Measurements from ENCODE around the gene COG1.

Gene COG1

GRCh38 chr17:73156887-73157520, 35.9 kb upstream of the COG1 start:
- peaks cover 28% of the 10 kb centered on the region for H3K4me1 ChIP-seq (ENCODE audit: control insufficient read depth, low read depth, low read length)
- no peaks in the 10 kb centered on the region for H3K27me3 ChIP-seq (ENCODE audit: control insufficient read depth, insufficient read depth, low read length)
- no peak overlapping the region for H3K27ac ChIP-seq (ENCODE audit: low read length)
- no peaks in the 10 kb centered on the region for H3K9me3 ChIP-seq (ENCODE audit: control insufficient read depth, low read depth, low read length)
- no peak overlapping the region for H3K9ac ChIP-seq (ENCODE audit: low read length)
- H3K36me3 ChIP-seq (ENCODE audit: control insufficient read depth, low read depth, low read length): no peaks in the 10 kb centered on the region
- no peak overlapping the region for H3K4me3 ChIP-seq (ENCODE audit: low read length)

- peaks cover 28% of the 10 kb centered on the region for H3K4me1 ChIP-seq (ENCODE audit: control insufficient read depth, low read depth, low read length)
- no peaks in the 10 kb centered on the region for H3K36me3 ChIP-seq (ENCODE audit: control insufficient read depth, low read depth, low read length)
- peaks cover under 1% of the 10 kb centered on the region for H3K27me3 ChIP-seq (ENCODE audit: control insufficient read depth, insufficient read depth, low read length)
- H3K27ac ChIP-seq (ENCODE audit: low read length): no peak overlapping the region
- H3K9ac ChIP-seq (ENCODE audit: low read length): no peak overlapping the region
- no peaks in the 10 kb centered on the region for H3K9me3 ChIP-seq (ENCODE audit: control insufficient read depth, low read depth, low read length)
- H3K4me3 ChIP-seq (ENCODE audit: low read length): no peak overlapping the region
Observed at GRCh38 chr17:73157521-73157890, 35.3 kb upstream of the COG1 start.

GRCh38 chr17:73158133-73158532, 34.7 kb upstream of the COG1 start:
- H3K9ac ChIP-seq (ENCODE audit: low read length): no peak overlapping the region
- H3K4me1 ChIP-seq (ENCODE audit: control insufficient read depth, low read depth, low read length): peaks cover 28% of the 10 kb centered on the region
- H3K27ac ChIP-seq (ENCODE audit: low read length): no peak overlapping the region
- H3K27me3 ChIP-seq (ENCODE audit: control insufficient read depth, insufficient read depth, low read length): peaks cover 7% of the 10 kb centered on the region
- H3K9me3 ChIP-seq (ENCODE audit: control insufficient read depth, low read depth, low read length): no peaks in the 10 kb centered on the region
- no peak overlapping the region for H3K4me3 ChIP-seq (ENCODE audit: low read length)
- no peaks in the 10 kb centered on the region for H3K36me3 ChIP-seq (ENCODE audit: control insufficient read depth, low read depth, low read length)

GRCh38 chr17:73160980-73161630, 31.8 kb upstream of the COG1 start:
- H3K9me3 ChIP-seq (ENCODE audit: control insufficient read depth, low read depth, low read length): no peaks in the 10 kb centered on the region
- H3K4me1 ChIP-seq (ENCODE audit: control insufficient read depth, low read depth, low read length): peaks cover 21% of the 10 kb centered on the region
- H3K27me3 ChIP-seq (ENCODE audit: control insufficient read depth, insufficient read depth, low read length): peaks cover 34% of the 10 kb centered on the region
- H3K9ac ChIP-seq (ENCODE audit: low read length): no peak overlapping the region
- no peak overlapping the region for H3K4me3 ChIP-seq (ENCODE audit: low read length)
- no peak overlapping the region for H3K27ac ChIP-seq (ENCODE audit: low read length)
- H3K36me3 ChIP-seq (ENCODE audit: control insufficient read depth, low read depth, low read length): no peaks in the 10 kb centered on the region

- Histone ChIP-seq H3K36me3 (ENCODE audit: control insufficient read depth, low read depth, low read length) (no peaks in the 10 kb centered on the region), H3K4me3 (ENCODE audit: low read length) (no peak overlapping the region), H3K9me3 (ENCODE audit: control insufficient read depth, low read depth, low read length) (no peaks in the 10 kb centered on the region), H3K9ac (ENCODE audit: low read length) (no peak overlapping the region), H3K27me3 (ENCODE audit: control insufficient read depth, insufficient read depth, low read length) (peaks cover 54% of the 10 kb centered on the region), H3K27ac (ENCODE audit: low read length) (no peak overlapping the region), H3K4me1 (ENCODE audit: control insufficient read depth, low read depth, low read length) (peaks cover 13% of the 10 kb centered on the region)
Observed at GRCh38 chr17:73163043-73163442, 29.8 kb upstream of the COG1 start.

- H3K4me1 ChIP-seq (ENCODE audit: control insufficient read depth, low read depth, low read length): peaks cover 22% of the 10 kb centered on the region
- H3K9ac ChIP-seq (ENCODE audit: low read length): no peak overlapping the region
- H3K36me3 ChIP-seq (ENCODE audit: control insufficient read depth, low read depth, low read length): no peaks in the 10 kb centered on the region
- H3K27me3 ChIP-seq (ENCODE audit: control insufficient read depth, insufficient read depth, low read length): peaks cover 54% of the 10 kb centered on the region
- H3K27ac ChIP-seq (ENCODE audit: low read length): no peak overlapping the region
- H3K9me3 ChIP-seq (ENCODE audit: control insufficient read depth, low read depth, low read length): no peaks in the 10 kb centered on the region
- peak overlapping the region; percentile 82 for H3K4me3 ChIP-seq (ENCODE audit: low read length)
Observed at GRCh38 chr17:73165616-73166404, 27.0 kb upstream of the COG1 start.

- Histone ChIP-seq H3K4me1 (ENCODE audit: control insufficient read depth, low read depth, low read length) (peaks cover 18% of the 10 kb centered on the region), H3K27me3 (ENCODE audit: control insufficient read depth, insufficient read depth, low read length) (peaks cover 54% of the 10 kb centered on the region), H3K9ac (ENCODE audit: low read length) (no peak overlapping the region), H3K27ac (ENCODE audit: low read length) (no peak overlapping the region), H3K36me3 (ENCODE audit: control insufficient read depth, low read depth, low read length) (no peaks in the 10 kb centered on the region), H3K9me3 (ENCODE audit: control insufficient read depth, low read depth, low read length) (no peaks in the 10 kb centered on the region), H3K4me3 (ENCODE audit: low read length) (peak overlapping the region; percentile 82)
Observed at GRCh38 chr17:73166731-73167581, 25.9 kb upstream of the COG1 start.

- H3K27ac ChIP-seq (ENCODE audit: low read length): no peak overlapping the region
- H3K4me1 ChIP-seq (ENCODE audit: control insufficient read depth, low read depth, low read length): peaks cover 23% of the 10 kb centered on the region
- H3K36me3 ChIP-seq (ENCODE audit: control insufficient read depth, low read depth, low read length): no peaks in the 10 kb centered on the region
- H3K4me3 ChIP-seq (ENCODE audit: low read length): no peak overlapping the region
- no peak overlapping the region for H3K9ac ChIP-seq (ENCODE audit: low read length)
- peaks cover 42% of the 10 kb centered on the region for H3K27me3 ChIP-seq (ENCODE audit: control insufficient read depth, insufficient read depth, low read length)
- no peaks in the 10 kb centered on the region for H3K9me3 ChIP-seq (ENCODE audit: control insufficient read depth, low read depth, low read length)
Observed at GRCh38 chr17:73168667-73169066, 24.2 kb upstream of the COG1 start.

GRCh38 chr17:73170324-73170723, 22.5 kb upstream of the COG1 start:
- H3K36me3 ChIP-seq (ENCODE audit: control insufficient read depth, low read depth, low read length): no peaks in the 10 kb centered on the region

GRCh38 chr17:73172252-73172651, 20.6 kb upstream of the COG1 start:
- H3K27me3 ChIP-seq (ENCODE audit: control insufficient read depth, insufficient read depth, low read length): peaks cover 9% of the 10 kb centered on the region
- no peak overlapping the region for H3K27ac ChIP-seq (ENCODE audit: low read length)
- H3K4me1 ChIP-seq (ENCODE audit: control insufficient read depth, low read depth, low read length): peaks cover 16% of the 10 kb centered on the region
- no peaks in the 10 kb centered on the region for H3K9me3 ChIP-seq (ENCODE audit: control insufficient read depth, low read depth, low read length)
- H3K9ac ChIP-seq (ENCODE audit: low read length): no peak overlapping the region
- H3K36me3 ChIP-seq (ENCODE audit: control insufficient read depth, low read depth, low read length): no peaks in the 10 kb centered on the region
- H3K4me3 ChIP-seq (ENCODE audit: low read length): no peak overlapping the region

More at GRCh38 chr17:73170324-73170723, 22.5 kb upstream of the COG1 start:
- H3K4me3 ChIP-seq (ENCODE audit: low read length): no peak overlapping the region
- no peak overlapping the region for H3K27ac ChIP-seq (ENCODE audit: low read length)
- peaks cover 23% of the 10 kb centered on the region for H3K4me1 ChIP-seq (ENCODE audit: control insufficient read depth, low read depth, low read length)
- H3K9me3 ChIP-seq (ENCODE audit: control insufficient read depth, low read depth, low read length): no peaks in the 10 kb centered on the region
- H3K9ac ChIP-seq (ENCODE audit: low read length): no peak overlapping the region
- H3K27me3 ChIP-seq (ENCODE audit: control insufficient read depth, insufficient read depth, low read length): peaks cover 28% of the 10 kb centered on the region

GRCh38 chr17:73174126-73174525, 18.7 kb upstream of the COG1 start:
- Histone ChIP-seq H3K9me3 (ENCODE audit: control insufficient read depth, low read depth, low read length) (no peaks in the 10 kb centered on the region), H3K9ac (ENCODE audit: low read length) (no peak overlapping the region), H3K36me3 (ENCODE audit: control insufficient read depth, low read depth, low read length) (no peaks in the 10 kb centered on the region), H3K4me3 (ENCODE audit: low read length) (no peak overlapping the region), H3K4me1 (ENCODE audit: control insufficient read depth, low read depth, low read length) (peaks cover 16% of the 10 kb centered on the region), H3K27me3 (ENCODE audit: control insufficient read depth, insufficient read depth, low read length) (no peaks in the 10 kb centered on the region), H3K27ac (ENCODE audit: low read length) (no peak overlapping the region)
